Endodermal cell (in vitro differentiated cells): ENCODE data around the gene FEM1B. TPM values are rescaled to one million over a fixed set of nuclear protein-coding genes. Genes with fewer than 3 reads are reported as not detected.

Source experiments
- DNase-seq: peaks from one replicate; pipeline ENCODE4 v3.0.0-alpha.2; 2017
- H3K27ac ChIP-seq: 2 replicates; pipeline ENCODE4 v1.5.1; 2013; ENCODE audit warnings: mild to moderate bottlenecking, low read depth, low read length, moderate library complexity
- H3K27me3 ChIP-seq: 2 replicates; pipeline ENCODE4 v1.6.1; 2013; ENCODE audit warnings: mild to moderate bottlenecking, low read length, moderate library complexity; ENCODE audit not compliant: insufficient read depth, control insufficient read depth, poor library complexity, severe bottlenecking
- H3K36me3 ChIP-seq: 2 replicates; pipeline ENCODE4 v1.7.0; 2013; ENCODE audit warnings: mild to moderate bottlenecking, low read length, moderate library complexity; ENCODE audit not compliant: control insufficient read depth, insufficient read depth
- H3K4me1 ChIP-seq: one replicate; pipeline ENCODE4 v1.7.0; 2013; ENCODE audit warnings: low read length; ENCODE audit not compliant: control insufficient read depth, insufficient read depth
- H3K4me3 ChIP-seq: 2 replicates; pipeline ENCODE4 v1.5.1; 2013; ENCODE audit warnings: mild to moderate bottlenecking, low read length, moderate library complexity
- H3K9ac ChIP-seq: 2 replicates; pipeline ENCODE4 v1.6.1; 2013; ENCODE audit warnings: mild to moderate bottlenecking, low read length, moderate library complexity; ENCODE audit not compliant: poor library complexity, severe bottlenecking; ENCODE audit errors: extremely low read depth
- H3K9me3 ChIP-seq: 2 replicates; pipeline ENCODE4 v1.6.1; 2013; ENCODE audit warnings: mild to moderate bottlenecking, low read length, moderate library complexity; ENCODE audit not compliant: control insufficient read depth
- H3K27ac Mint-ChIP-seq: 2 replicates; pipeline ENCODE4 v1.8.0; 2020; ENCODE audit warnings: mixed read lengths
- H3K27me3 Mint-ChIP-seq: 2 replicates; pipeline ENCODE4 v1.8.0; 2021; ENCODE audit warnings: mild to moderate bottlenecking, mixed read lengths; ENCODE audit not compliant: insufficient read depth
- H3K36me3 Mint-ChIP-seq: 2 replicates; pipeline ENCODE4 v1.8.0; 2020; ENCODE audit warnings: low read depth, mixed read lengths
- H3K4me1 Mint-ChIP-seq: 2 replicates; pipeline ENCODE4 v1.8.0; 2020; ENCODE audit warnings: mixed read lengths
- H3K4me3 Mint-ChIP-seq: 2 replicates; pipeline ENCODE4 v1.8.0; 2020; ENCODE audit warnings: mild to moderate bottlenecking, moderate library complexity, mixed read lengths
- H3K9me3 Mint-ChIP-seq: 2 replicates; pipeline ENCODE4 v1.8.0; 2020; ENCODE audit warnings: mild to moderate bottlenecking, mixed read lengths
- WGBS, 2 experiments: methylation state at CpG; one replicate each; pipeline versions ENCODE4 v1.1.5 to v1.1.7; 2013; ENCODE audit warnings: missing lambda C conversion rate in 2 of 2, mixed read lengths in 1 of 2; ENCODE audit not compliant: insufficient coverage in 1 of 2, insufficient read length in 1 of 2; 5-methylcytosine and 5-hydroxymethylcytosine counted together
- total RNA-seq, 2 donors: library from RNA; stranded (reverse); fragmentation: NEBNext Ultra II Directional in 1 of 2; extraction: Animal tissue kit (Norgen Biotek cat#: 25700) in 1 of 2; gene quantifications; 2 replicates in 1 of 2; 3 replicates in 1 of 2; pipeline ENCODE4 v1.2.1, GENCODE V29; 2021
- TF ChIP-seq, protein P1 (sequence below): fragments of 200-600 bp; sonication (generic); conservative IDR thresholded peaks from 2 replicates; pipeline ENCODE4 v1.5.0; 2021; ENCODE audit warnings: antibody characterized with exemption, mild to moderate bottlenecking

Gene FEM1B
- total RNA-seq, 2 donors from 2014 or later = 65.4 to 67.9 TPM

- Histone ChIP-seq H3K36me3 (peaks cover 62% of the 10 kb centered on the region), H3K9ac (no peak overlapping the region), H3K27me3 (no peaks in the 10 kb centered on the region), H3K27ac (no peak overlapping the region), H3K4me3 (no peak overlapping the region), H3K4me1 (no peaks in the 10 kb centered on the region), H3K9me3 (no peaks in the 10 kb centered on the region)
- H3K27me3 Mint-ChIP-seq = no peaks in the 10 kb centered on the region
- peaks cover 23% of the 10 kb centered on the region for H3K36me3 Mint-ChIP-seq
- no peak overlapping the region for H3K27ac Mint-ChIP-seq
- TF ChIP-seq, protein P1, sequence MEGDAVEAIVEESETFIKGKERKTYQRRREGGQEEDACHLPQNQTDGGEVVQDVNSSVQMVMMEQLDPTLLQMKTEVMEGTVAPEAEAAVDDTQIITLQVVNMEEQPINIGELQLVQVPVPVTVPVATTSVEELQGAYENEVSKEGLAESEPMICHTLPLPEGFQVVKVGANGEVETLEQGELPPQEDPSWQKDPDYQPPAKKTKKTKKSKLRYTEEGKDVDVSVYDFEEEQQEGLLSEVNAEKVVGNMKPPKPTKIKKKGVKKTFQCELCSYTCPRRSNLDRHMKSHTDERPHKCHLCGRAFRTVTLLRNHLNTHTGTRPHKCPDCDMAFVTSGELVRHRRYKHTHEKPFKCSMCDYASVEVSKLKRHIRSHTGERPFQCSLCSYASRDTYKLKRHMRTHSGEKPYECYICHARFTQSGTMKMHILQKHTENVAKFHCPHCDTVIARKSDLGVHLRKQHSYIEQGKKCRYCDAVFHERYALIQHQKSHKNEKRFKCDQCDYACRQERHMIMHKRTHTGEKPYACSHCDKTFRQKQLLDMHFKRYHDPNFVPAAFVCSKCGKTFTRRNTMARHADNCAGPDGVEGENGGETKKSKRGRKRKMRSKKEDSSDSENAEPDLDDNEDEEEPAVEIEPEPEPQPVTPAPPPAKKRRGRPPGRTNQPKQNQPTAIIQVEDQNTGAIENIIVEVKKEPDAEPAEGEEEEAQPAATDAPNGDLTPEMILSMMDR = no peak
- DNase-seq = no peak
- H3K4me3 Mint-ChIP-seq = no peak overlapping the region
- no peaks in the 10 kb centered on the region for H3K9me3 Mint-ChIP-seq
- peaks cover 9% of the 10 kb centered on the region for H3K4me1 Mint-ChIP-seq
Observed at GRCh38 chr15:68292157-68292781, 14.7 kb downstream of the FEM1B start.

GRCh38 chr15:68292967-68293366 is 15.4 kb downstream of the FEM1B start:
- DNase-seq = no peak
- no peak overlapping the region for H3K27ac ChIP-seq
- Mint-ChIP-seq H3K27ac (no peak overlapping the region), H3K9me3 (no peaks in the 10 kb centered on the region), H3K4me3 (no peak overlapping the region), H3K4me1 (peaks cover 7% of the 10 kb centered on the region), H3K36me3 (peaks cover 25% of the 10 kb centered on the region), H3K27me3 (no peaks in the 10 kb centered on the region)
- no peaks in the 10 kb centered on the region for H3K9me3 ChIP-seq
- no peak overlapping the region for H3K4me3 ChIP-seq
- H3K4me1 ChIP-seq = no peaks in the 10 kb centered on the region
- H3K9ac ChIP-seq = no peak overlapping the region
- no peaks in the 10 kb centered on the region for H3K27me3 ChIP-seq
- TF ChIP-seq, protein P1 = no peak
- peaks cover 69% of the 10 kb centered on the region for H3K36me3 ChIP-seq

- H3K4me3 Mint-ChIP-seq = no peak overlapping the region
- H3K9ac ChIP-seq = no peak overlapping the region
- no peaks in the 10 kb centered on the region for H3K9me3 ChIP-seq
- no peaks in the 10 kb centered on the region for H3K27me3 Mint-ChIP-seq
- H3K36me3 ChIP-seq = peaks cover 59% of the 10 kb centered on the region
- H3K36me3 Mint-ChIP-seq = peaks cover 16% of the 10 kb centered on the region
- H3K9me3 Mint-ChIP-seq = no peaks in the 10 kb centered on the region
- TF ChIP-seq, protein P1 = no peak
- WGBS, 2 experiments = 95 to 100% methylated on average over 2 to 4 of the region's 4 CpGs
- H3K27me3 ChIP-seq = no peaks in the 10 kb centered on the region
- no peak for DNase-seq
- H3K27ac Mint-ChIP-seq = no peak overlapping the region
- H3K4me1 Mint-ChIP-seq = peaks cover 1% of the 10 kb centered on the region
- H3K27ac ChIP-seq = no peak overlapping the region
- H3K4me1 ChIP-seq = no peaks in the 10 kb centered on the region
- no peak overlapping the region for H3K4me3 ChIP-seq
Observed at GRCh38 chr15:68295014-68295805, 17.7 kb downstream of the FEM1B start.
